Neural cell (in vitro differentiated cells): ENCODE measurements around the gene TSPAN9. TPM values are rescaled to one million over a fixed set of nuclear protein-coding genes. Genes with fewer than 3 reads are reported as not detected.

ENCODE experiments used
- H2AFZ ChIP-seq: fragments of 200-600, 300-800 bp; sonication (generic), shearing (Covaris generic); 2 replicates; pipeline ENCODE4 v1.6.0; 2014; ENCODE audit warnings: low read depth, mild to moderate bottlenecking, antibody characterized with exemption, low read length, moderate library complexity
- H3F3A ChIP-seq: fragments of 200-600 bp; shearing (Covaris generic); 2 replicates; pipeline ENCODE4 v1.6.1; 2016; ENCODE audit warnings: mild to moderate bottlenecking, moderate library complexity, mixed read lengths, antibody characterized with exemption, low read length; ENCODE audit not compliant: insufficient read depth, poor library complexity, severe bottlenecking
- H3K27ac ChIP-seq: fragments of 200-600, 300-800 bp; sonication (generic), shearing (Covaris generic); 2 replicates; pipeline ENCODE4 v1.5.1; 2014; ENCODE audit warnings: mild to moderate bottlenecking, low read length, moderate library complexity
- H3K27me3 ChIP-seq: fragments of 300-800, 200-600 bp; sonication (generic), shearing (Covaris generic); 2 replicates; pipeline ENCODE4 v1.6.0; 2014; ENCODE audit warnings: mild to moderate bottlenecking, low read depth, low read length, moderate library complexity; ENCODE audit not compliant: insufficient read depth
- H3K36me3 ChIP-seq: fragments of 300-800, 200-600 bp; sonication (generic), shearing (Covaris generic); 2 replicates; pipeline ENCODE4 v1.5.1; 2014; ENCODE audit warnings: mild to moderate bottlenecking, antibody characterized with exemption, low read length, moderate library complexity; ENCODE audit not compliant: insufficient read depth
- H3K4me2 ChIP-seq: fragments of 300-800, 200-600 bp; sonication (generic), shearing (Covaris generic); 2 replicates; pipeline ENCODE4 v1.6.0; 2014; ENCODE audit warnings: mild to moderate bottlenecking, low read length
- H3K4me3 ChIP-seq: fragments of 300-800, 200-600 bp; sonication (generic), shearing (Covaris generic); 2 replicates; pipeline ENCODE4 v1.5.1; 2014; ENCODE audit warnings: mild to moderate bottlenecking, low read length, moderate library complexity
- H3K79me2 ChIP-seq: fragments of 200-600 bp; shearing (Covaris generic); replicated peaks from 2 replicates; pipeline ENCODE4 v1.6.0; 2014; ENCODE audit warnings: mild to moderate bottlenecking, low read length, moderate library complexity; ENCODE audit not compliant: insufficient read depth
- H3K9ac ChIP-seq: fragments of 300-800, 200-600 bp; sonication (generic), shearing (Covaris generic); 2 replicates; pipeline ENCODE4 v1.6.1; 2016; ENCODE audit warnings: mild to moderate bottlenecking, low read length, mixed read lengths
- H3K9me2 ChIP-seq: fragments of 200-600 bp; shearing (Covaris generic); 2 replicates; pipeline ENCODE4 v1.6.1; 2016; ENCODE audit warnings: mild to moderate bottlenecking, low read length, mixed read lengths; ENCODE audit not compliant: insufficient read depth
- H3K9me3 ChIP-seq: fragments of 200-600, 300-800 bp; sonication (generic), shearing (Covaris generic); 2 replicates; pipeline ENCODE4 v1.6.1; 2016; ENCODE audit warnings: mild to moderate bottlenecking, mixed run types, low read length, moderate library complexity, mixed read lengths
- H4K20me1 ChIP-seq: fragments of 200-600 bp; shearing (Covaris generic); 2 replicates; pipeline ENCODE4 v1.6.1; 2016; ENCODE audit warnings: mild to moderate bottlenecking, mixed run types; ENCODE audit not compliant: insufficient read depth
- CTCF ChIP-seq: fragments of 450-650 bp; IDR thresholded peaks from 2 replicates; pipeline ENCODE4 v1.5.1; 2014; ENCODE audit warnings: antibody characterized with exemption, mild to moderate bottlenecking, moderate library complexity; ENCODE audit not compliant: poor library complexity, severe bottlenecking
- EP300 ChIP-seq: fragments of 450-650 bp; conservative IDR thresholded peaks from 2 replicates; pipeline ENCODE4 v1.6.1; 2014; ENCODE audit warnings: antibody characterized with exemption, mild to moderate bottlenecking, moderate library complexity; ENCODE audit not compliant: poor library complexity, severe bottlenecking
- EZH2 ChIP-seq: fragments of 200-600, 300-800 bp; shearing (Covaris generic), sonication (generic); IDR thresholded peaks from 2 replicates; pipeline ENCODE4 v1.6.1; 2014; ENCODE audit warnings: antibody characterized with exemption, low read length, borderline replicate concordance, mild to moderate bottlenecking; ENCODE audit not compliant: insufficient read depth, poor library complexity, severe bottlenecking
- MXI1 ChIP-seq: fragments of 450-650 bp; conservative IDR thresholded peaks from 2 replicates; pipeline ENCODE4 v1.6.1; 2014; ENCODE audit warnings: antibody characterized with exemption, mild to moderate bottlenecking; ENCODE audit not compliant: poor library complexity, severe bottlenecking
- POLR2AphosphoS5 ChIP-seq: IDR thresholded peaks from 2 replicates; pipeline ENCODE4 v1.6.1; 2012
- RAD21 ChIP-seq: fragments of 450-650 bp; conservative IDR thresholded peaks from 2 replicates; pipeline ENCODE4 v1.6.1; 2014; ENCODE audit warnings: antibody characterized with exemption, mild to moderate bottlenecking, moderate library complexity
- SMC3 ChIP-seq: fragments of 450-650 bp; conservative IDR thresholded peaks from 2 replicates; pipeline ENCODE4 v1.6.1; 2014; ENCODE audit warnings: antibody characterized with exemption, mild to moderate bottlenecking, moderate library complexity; ENCODE audit not compliant: poor library complexity
- TAF1 ChIP-seq: IDR thresholded peaks from 2 replicates; pipeline ENCODE4 v1.6.1; 2012; ENCODE audit warnings: low read depth
- polyA plus RNA-seq: library from polyadenylated mRNA; depleted of rRNA; stranded (reverse); fragments of >200 nt; gene quantifications from 2 replicates; pipeline ENCODE4 v1.2.3, GENCODE V29; 2014
- TF ChIP-seq, protein P1 (sequence below): IDR thresholded peaks from 2 replicates; pipeline ENCODE4 v1.6.1; 2012; ENCODE audit warnings: borderline replicate concordance

TSPAN9 gene
- polyA plus RNA-seq, 1 donor from 2014 or later = 11.9 TPM

GRCh38 chr12:3032770-3033538 is 44.2 kb upstream of the TSPAN9 start:
- H3K9me3 ChIP-seq = no peaks in the 10 kb centered on the region
- H3K4me2 ChIP-seq = no peak overlapping the region
- no peak overlapping the region for H3K9ac ChIP-seq
- no peaks in the 10 kb centered on the region for H3K9me2 ChIP-seq
- TF ChIP-seq POLR2AphosphoS5 (no peak), EZH2 (no peak), TAF1 (no peak), RAD21 (no peak), MXI1 (no peak), SMC3 (no peak), CTCF (no peak), EP300 (no peak)
- TF ChIP-seq, protein P1, sequence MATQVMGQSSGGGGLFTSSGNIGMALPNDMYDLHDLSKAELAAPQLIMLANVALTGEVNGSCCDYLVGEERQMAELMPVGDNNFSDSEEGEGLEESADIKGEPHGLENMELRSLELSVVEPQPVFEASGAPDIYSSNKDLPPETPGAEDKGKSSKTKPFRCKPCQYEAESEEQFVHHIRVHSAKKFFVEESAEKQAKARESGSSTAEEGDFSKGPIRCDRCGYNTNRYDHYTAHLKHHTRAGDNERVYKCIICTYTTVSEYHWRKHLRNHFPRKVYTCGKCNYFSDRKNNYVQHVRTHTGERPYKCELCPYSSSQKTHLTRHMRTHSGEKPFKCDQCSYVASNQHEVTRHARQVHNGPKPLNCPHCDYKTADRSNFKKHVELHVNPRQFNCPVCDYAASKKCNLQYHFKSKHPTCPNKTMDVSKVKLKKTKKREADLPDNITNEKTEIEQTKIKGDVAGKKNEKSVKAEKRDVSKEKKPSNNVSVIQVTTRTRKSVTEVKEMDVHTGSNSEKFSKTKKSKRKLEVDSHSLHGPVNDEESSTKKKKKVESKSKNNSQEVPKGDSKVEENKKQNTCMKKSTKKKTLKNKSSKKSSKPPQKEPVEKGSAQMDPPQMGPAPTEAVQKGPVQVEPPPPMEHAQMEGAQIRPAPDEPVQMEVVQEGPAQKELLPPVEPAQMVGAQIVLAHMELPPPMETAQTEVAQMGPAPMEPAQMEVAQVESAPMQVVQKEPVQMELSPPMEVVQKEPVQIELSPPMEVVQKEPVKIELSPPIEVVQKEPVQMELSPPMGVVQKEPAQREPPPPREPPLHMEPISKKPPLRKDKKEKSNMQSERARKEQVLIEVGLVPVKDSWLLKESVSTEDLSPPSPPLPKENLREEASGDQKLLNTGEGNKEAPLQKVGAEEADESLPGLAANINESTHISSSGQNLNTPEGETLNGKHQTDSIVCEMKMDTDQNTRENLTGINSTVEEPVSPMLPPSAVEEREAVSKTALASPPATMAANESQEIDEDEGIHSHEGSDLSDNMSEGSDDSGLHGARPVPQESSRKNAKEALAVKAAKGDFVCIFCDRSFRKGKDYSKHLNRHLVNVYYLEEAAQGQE = no peak
- no peak overlapping the region for H3K27ac ChIP-seq
- H3F3A ChIP-seq = no peaks in the 10 kb centered on the region
- no peak overlapping the region for H3K4me3 ChIP-seq
- no peaks in the 10 kb centered on the region for H4K20me1 ChIP-seq
- H2AFZ ChIP-seq = no peak overlapping the region
- no peaks in the 10 kb centered on the region for H3K36me3 ChIP-seq
- no peaks in the 10 kb centered on the region for H3K27me3 ChIP-seq
- no peaks in the 10 kb centered on the region for H3K79me2 ChIP-seq

- no peaks in the 10 kb centered on the region for H3K36me3 ChIP-seq
- H3K27ac ChIP-seq = no peak overlapping the region
- H3K27me3 ChIP-seq = no peaks in the 10 kb centered on the region
- no peaks in the 10 kb centered on the region for H4K20me1 ChIP-seq
- H2AFZ ChIP-seq = no peak overlapping the region
- H3F3A ChIP-seq = no peaks in the 10 kb centered on the region
- H3K79me2 ChIP-seq = no peaks in the 10 kb centered on the region
- no peaks in the 10 kb centered on the region for H3K9me3 ChIP-seq
- no peaks in the 10 kb centered on the region for H3K9me2 ChIP-seq
- no peak overlapping the region for H3K4me3 ChIP-seq
- H3K4me2 ChIP-seq = no peak overlapping the region
- TF ChIP-seq RAD21 (no peak), TAF1 (no peak), SMC3 (no peak), EP300 (no peak), CTCF (no peak), EZH2 (no peak), MXI1 (no peak)
- TF ChIP-seq, protein P1 = no peak
- H3K9ac ChIP-seq = no peak overlapping the region
Measured at GRCh38 chr12:3033539-3033867, 43.7 kb upstream of the TSPAN9 start.
